ENCODE measurements around the gene DCTPP1.

DNA sequence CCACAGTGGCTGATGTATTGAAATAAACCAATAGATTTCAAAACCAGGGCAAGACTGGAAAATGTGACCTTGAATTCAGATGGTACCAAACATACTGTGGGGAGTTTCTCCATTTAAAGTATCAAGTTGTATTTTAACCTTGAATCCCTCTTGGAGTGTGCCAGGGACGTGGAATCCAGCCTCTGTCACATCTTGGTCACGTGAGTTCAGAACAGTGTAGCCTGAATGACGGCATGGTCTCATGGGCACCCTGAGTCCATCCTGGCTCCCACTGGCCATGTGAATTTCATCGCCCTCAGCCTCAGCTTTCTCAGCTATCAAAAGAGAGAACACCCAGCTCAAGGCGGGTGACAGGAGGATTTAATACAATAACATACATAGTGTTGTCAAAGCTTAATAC, 15.7 kb downstream of the DCTPP1 start:
- TF ChIP-seq, protein P1, sequence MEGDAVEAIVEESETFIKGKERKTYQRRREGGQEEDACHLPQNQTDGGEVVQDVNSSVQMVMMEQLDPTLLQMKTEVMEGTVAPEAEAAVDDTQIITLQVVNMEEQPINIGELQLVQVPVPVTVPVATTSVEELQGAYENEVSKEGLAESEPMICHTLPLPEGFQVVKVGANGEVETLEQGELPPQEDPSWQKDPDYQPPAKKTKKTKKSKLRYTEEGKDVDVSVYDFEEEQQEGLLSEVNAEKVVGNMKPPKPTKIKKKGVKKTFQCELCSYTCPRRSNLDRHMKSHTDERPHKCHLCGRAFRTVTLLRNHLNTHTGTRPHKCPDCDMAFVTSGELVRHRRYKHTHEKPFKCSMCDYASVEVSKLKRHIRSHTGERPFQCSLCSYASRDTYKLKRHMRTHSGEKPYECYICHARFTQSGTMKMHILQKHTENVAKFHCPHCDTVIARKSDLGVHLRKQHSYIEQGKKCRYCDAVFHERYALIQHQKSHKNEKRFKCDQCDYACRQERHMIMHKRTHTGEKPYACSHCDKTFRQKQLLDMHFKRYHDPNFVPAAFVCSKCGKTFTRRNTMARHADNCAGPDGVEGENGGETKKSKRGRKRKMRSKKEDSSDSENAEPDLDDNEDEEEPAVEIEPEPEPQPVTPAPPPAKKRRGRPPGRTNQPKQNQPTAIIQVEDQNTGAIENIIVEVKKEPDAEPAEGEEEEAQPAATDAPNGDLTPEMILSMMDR (IDR thresholded peaks at IDR 0.05), result no peak
- no peak for TF ChIP-seq POLR2A (IDR thresholded peaks at IDR 0.05)
